ENCODE results near the gene C22orf15. TPM values are rescaled to one million over a fixed set of nuclear protein-coding genes. Genes with fewer than 3 reads are reported as not detected.

C22orf15 gene
- total and polyA plus RNA-seq, 2 donors (not counting 3 experiments of a cell fraction or from before 2014, with no cell fraction given): 0.86 TPM; not detected in 1

DNA sequence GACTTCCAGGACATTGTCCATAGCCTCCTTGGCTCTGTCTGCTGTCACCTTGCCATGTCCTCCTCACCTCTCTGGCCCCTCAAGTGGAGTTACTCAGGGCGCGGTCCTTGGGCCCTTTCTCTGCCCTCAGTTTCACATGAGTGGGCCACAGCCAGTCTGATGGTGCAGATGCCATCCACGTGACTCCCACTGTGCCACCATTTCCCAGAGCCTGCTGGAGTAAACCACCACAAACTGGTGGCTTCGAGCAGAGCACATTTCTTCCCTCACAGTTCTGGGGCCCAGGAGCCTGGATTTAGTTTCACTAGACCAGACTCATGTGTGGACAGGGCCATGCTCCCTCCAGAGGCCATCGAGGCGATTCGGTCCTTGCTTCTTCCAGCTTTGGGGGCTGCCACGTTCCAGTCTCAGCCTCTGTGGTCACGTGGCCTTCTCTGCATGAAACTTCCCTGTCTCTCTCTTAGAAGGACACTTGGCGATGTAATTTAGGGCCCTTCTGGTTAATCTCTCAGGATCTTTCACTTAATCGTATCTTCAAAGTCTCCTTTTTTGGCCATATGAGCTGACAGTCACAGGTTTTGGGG is 38.5 kb downstream of the C22orf15 start:
- H3K27me3 ChIP-seq (ENCODE audit: control insufficient read depth in 2 of 2, insufficient read depth in 2 of 2, low read length in 2 of 2): no peaks in the 10 kb centered on the region
- H3K9ac ChIP-seq (replicated peaks; ENCODE audit: extremely low read depth, insufficient read depth, low read length): no peak overlapping the region
- H4K20me1 ChIP-seq (replicated peaks; ENCODE audit: control insufficient read depth, extremely low read depth, insufficient read depth, low read length): no peaks in the 10 kb centered on the region
- no peaks in the 10 kb centered on the region for H3K9me3 ChIP-seq (replicated peaks; ENCODE audit: control insufficient read depth, insufficient read depth, low read length)
- dilution Hi-C loops (cut with MboI; ENCODE audit: extremely low pct_ligation_motif_present, low sequenced_read_pairs): no loop called here
- no peak overlapping the region for H3K27ac ChIP-seq (ENCODE audit: insufficient read depth, low read depth, low read length)
- H3K4me2 ChIP-seq (ENCODE audit: insufficient read depth, low read length): no peak overlapping the region
- TF ChIP-seq EZH2 (IDR thresholded peaks at IDR 0.05; ENCODE audit: borderline replicate concordance, low read depth, low read length, severe bottlenecking): no peak
- no peak for TF ChIP-seq MYC (IDR thresholded peaks at IDR 0.05; ENCODE audit: low read depth, low read length)
- TF ChIP-seq JUN (IDR thresholded peaks at IDR 0.05; ENCODE audit: borderline replicate concordance, insufficient read depth, insufficient read length, low read depth): no peak
- TF ChIP-seq GATA2 (IDR thresholded peaks at IDR 0.05; ENCODE audit: insufficient read depth, insufficient read length, low read depth, low read length): no peak
- TF ChIP-seq MAX (IDR thresholded peaks at IDR 0.05; ENCODE audit: insufficient read depth, insufficient read length): no peak
- no peak for TF ChIP-seq POLR2AphosphoS5 (IDR thresholded peaks at IDR 0.05; ENCODE audit: insufficient read depth, low read depth, low read length)
- no peak for TF ChIP-seq FOS (IDR thresholded peaks at IDR 0.05; ENCODE audit: borderline replicate concordance, insufficient read depth, low read length)
- TF ChIP-seq POLR2A (IDR thresholded peaks at IDR 0.05; ENCODE audit: low read depth, low read length): no peak
- TF ChIP-seq CTCF (IDR thresholded peaks at IDR 0.05; ENCODE audit: extremely low read depth in 1 of 2, insufficient read depth in 1 of 2, low read depth in 1 of 2, low read length in 2 of 2): no peak
- no peaks in the 10 kb centered on the region for H3K4me1 ChIP-seq (ENCODE audit: control insufficient read depth, extremely low read depth, insufficient read depth, low read length)
- no peaks in the 10 kb centered on the region for H3K9me1 ChIP-seq (replicated peaks; ENCODE audit: control insufficient read depth, extremely low read depth, insufficient read depth, low read length)
- ChIA-PET CTCF (no interaction called here), POLR2A (no interaction called here)
- no peak overlapping the region for H3K4me3 ChIP-seq (replicated peaks in 1 of 3; ENCODE audit: insufficient read depth in 1 of 3, low read depth in 1 of 3, low read length in 3 of 3)
- H3K36me3 ChIP-seq (ENCODE audit: control insufficient read depth in 2 of 2, extremely low read depth in 1 of 2, insufficient read depth in 2 of 2, low read length in 2 of 2): peaks cover 18 to 43% of the 10 kb centered on the region in 2 experiments
- DNase-seq (ENCODE audit: low read depth, low spot score): no peak
- no peak for FAIRE-seq
- intact Hi-C loops (cut with micrococcal nuclease): no loop called here
- no peaks in the 10 kb centered on the region for H3K79me2 ChIP-seq (ENCODE audit: control insufficient read depth, insufficient read depth, low read length)
- no TSS peak for BruUV-seq (replicated peaks)
- no peak overlapping the region for H2AFZ ChIP-seq (ENCODE audit: low read depth, low read length)
